ENCODE results near the gene VAX1.

GRCh38 chr10:117086546-117086945, 51.5 kb downstream of the VAX1 start:
- no peak for TF ChIP-seq POLR2AphosphoS5 (IDR thresholded peaks at IDR 0.05; ENCODE audit: borderline replicate concordance, low read depth, low read length)
- no peak for TF ChIP-seq EZH2 (IDR thresholded peaks at IDR 0.05)
